DMS153 treated with DMSO at 0.1 percent for 48 hours (cell line): ENCODE results near the gene BMPR1B.
"Not testable (repeated sequence)": the region's sequence is repeated elsewhere in the genome, so short reads cannot be mapped to it uniquely, and the experiment has no call there.

Source experiments
- DNase-seq: peaks from one replicate; lab custom pipeline; 2025; ENCODE audit not compliant: unreplicated experiment; lab: John Stamatoyannopoulos, UW

The BMPR1B gene

GRCh38 chr4:94831607-94832006, 73.9 kb downstream of the BMPR1B start:
- DNase-seq = no peak

- DNase-seq = not testable (repeated sequence)
These were observed 74.6 kb downstream of the BMPR1B start for GRCh38 chr4:94832329-94832728.

DNA sequence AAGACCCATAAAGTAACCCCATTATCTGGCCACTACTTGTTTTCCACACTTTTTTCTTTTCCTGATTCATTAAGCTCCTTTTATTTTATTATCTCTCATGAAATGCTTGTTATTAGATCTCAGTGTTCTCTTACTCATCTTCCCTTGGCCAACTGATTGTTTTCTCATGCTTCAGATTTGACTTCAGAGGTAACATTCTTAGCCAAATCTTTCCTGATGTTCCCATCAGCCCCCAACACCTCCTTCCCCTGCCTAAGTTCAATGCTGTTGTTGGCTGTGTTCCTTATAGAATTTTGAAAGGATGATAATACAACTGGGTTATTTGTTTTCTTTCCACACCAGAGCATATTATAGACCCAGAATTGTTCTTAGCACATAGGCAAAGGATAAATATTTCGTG, 75.6 kb downstream of the BMPR1B start:
- DNase-seq = no peak

GRCh38 chr4:94834501-94834900, 76.7 kb downstream of the BMPR1B start:
- DNase-seq = no peak

DNA sequence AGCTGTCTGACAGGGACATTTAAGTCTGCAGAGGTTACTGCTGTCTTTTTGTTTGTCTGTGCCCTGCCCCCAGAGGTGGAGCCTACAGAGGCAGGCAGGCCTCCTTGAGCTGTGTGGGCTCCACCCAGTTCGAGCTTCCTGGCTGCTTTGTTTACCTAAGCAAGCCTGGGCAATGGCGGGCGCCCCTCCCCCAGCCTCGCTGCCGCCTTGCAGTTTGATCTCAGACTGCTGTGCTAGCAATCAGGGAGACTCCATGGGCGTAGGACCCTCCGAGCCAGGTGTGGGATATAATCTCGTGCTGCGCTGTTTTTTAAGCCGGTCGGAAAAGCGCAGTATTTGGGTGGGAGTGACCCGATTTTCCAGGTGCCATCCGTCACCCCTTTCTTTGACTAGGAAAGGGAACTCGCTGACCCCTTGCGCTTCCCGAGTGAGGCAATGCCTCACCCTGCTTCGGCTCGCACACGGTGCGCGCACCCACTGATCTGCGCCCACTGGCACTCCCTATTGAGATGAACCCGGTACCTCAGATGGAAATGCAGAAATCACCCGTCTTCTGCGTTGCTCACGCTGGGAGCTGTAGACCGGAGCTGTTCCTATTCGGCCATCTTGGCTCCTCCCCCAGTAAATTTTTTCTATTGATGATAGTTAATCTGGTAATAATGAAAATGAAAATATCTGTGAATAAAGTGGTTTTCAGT, 83.6 kb downstream of the BMPR1B start:
- DNase-seq = not testable (repeated sequence)

GRCh38 chr4:94841864-94842221, 84.1 kb downstream of the BMPR1B start:
- DNase-seq = no peak

GRCh38 chr4:94843216-94843615, 85.5 kb downstream of the BMPR1B start:
- no peak for DNase-seq

DNA sequence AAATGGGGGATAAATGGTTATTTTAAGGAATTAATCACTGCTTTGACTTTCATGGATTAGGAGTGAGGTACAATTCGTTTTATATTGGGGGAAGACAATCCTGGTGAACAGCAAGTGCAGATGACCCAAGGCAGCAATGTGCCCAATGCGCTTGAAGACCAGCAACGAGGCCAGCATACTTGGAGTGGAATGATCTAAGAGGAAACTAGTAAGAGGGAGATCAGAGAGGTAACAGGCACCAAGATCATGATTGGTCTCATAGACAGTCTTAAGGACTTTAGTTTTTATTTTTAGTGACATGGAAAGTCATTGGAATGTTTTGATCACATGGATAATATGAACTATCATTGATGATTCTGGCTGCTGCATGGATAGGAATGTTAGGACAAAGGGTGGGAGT, 90.6 kb downstream of the BMPR1B start:
- no peak for DNase-seq

DNA sequence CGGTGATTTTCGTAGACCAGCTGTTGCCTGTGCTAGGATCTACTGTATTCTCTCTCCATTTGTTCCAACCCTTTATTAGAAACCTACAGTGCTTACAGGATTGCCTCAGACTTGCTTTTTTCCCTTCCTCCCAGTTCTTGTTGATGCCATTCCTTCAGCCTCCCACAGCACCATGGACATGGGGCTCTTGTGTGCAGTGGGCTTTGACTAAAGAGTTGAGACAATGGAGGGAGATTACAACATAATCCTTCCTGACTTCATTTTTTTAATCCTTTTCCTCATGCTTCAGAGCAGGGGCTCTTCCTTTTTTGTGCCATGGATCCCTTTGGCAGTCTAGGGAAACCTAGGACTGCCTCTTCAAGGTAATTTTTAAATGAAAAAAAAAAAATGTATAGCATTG, 92.1 kb downstream of the BMPR1B start:
- no peak for DNase-seq

GRCh38 chr4:94852616-94853015, 94.9 kb downstream of the BMPR1B start:
- DNase-seq = no peak

DNA sequence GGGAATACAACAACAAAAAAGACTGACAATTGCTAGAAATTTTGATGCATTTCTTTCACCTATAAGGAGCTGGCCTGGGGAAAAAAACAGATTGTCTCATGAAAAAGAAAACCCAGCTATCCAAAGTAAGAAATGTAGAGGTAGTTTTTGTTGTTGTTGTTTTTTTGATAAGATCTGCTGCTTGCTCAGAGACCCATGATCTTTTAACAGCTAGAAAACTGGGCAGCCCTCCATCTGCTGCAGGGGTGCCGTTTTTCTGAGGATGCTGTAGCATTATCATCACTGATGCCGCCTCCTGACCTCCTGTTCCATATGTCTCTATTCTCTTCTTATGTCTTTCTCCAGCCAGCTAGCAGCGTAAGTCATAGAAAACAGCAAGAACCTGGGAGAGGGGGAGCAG, 98.3 kb downstream of the BMPR1B start:
- no peak for DNase-seq

- no peak for DNase-seq
These were observed 112.4 kb downstream of the BMPR1B start for GRCh38 chr4:94870146-94870545.

DNA sequence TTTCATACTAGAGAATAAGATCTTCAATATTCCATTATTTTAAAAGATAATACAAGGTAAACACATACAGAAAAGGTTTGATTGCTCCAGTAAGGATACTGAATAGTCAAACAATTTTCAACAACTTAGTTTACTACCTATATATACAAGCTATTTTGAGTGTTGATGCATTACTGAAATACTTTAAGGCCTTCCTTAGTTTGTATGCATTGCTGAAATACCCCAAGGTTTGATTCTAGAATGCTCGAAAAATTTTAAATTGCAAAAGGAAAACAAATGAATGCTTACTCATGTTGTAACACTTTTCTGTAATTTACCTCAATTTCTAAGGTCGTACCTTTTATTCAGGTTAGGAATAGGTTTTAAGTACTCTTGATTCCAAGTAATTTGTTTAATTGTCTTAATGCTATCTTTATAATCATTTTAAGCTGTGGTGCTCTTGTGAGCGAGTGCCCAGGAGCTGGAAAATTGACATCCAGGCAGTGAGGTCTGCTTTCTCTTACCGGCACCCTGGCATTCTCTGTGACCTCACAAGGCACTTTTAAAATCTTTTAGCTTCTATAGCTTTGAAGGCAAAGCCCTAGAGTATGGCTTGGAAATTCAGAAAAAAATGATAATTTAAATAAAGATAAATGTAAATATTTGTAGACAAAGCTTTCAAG, 114.0 kb downstream of the BMPR1B start:
- no peak for DNase-seq

GRCh38 chr4:94877973-94878372, 120.2 kb downstream of the BMPR1B start:
- no peak for DNase-seq

DNA sequence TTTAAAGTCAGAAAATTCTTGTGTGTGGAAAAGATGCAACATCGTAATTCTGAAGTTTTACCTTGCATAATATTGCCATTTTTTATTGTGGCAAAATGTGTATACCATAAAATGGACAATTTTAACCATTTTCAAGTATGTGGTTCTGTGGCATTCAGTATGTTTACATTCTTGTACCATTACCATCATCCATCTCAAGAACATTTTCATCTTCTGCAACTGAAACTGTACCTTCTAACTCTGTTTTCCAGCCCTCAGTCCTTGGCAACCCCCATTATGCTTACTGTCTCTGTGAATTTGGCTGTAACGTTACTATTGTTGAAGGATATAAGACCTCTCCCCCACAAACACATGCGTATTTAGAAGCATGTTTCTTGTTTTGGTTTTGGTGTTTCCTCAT, 123.2 kb downstream of the BMPR1B start:
- no peak for DNase-seq

- DNase-seq = no peak
These were observed 125.0 kb downstream of the BMPR1B start for GRCh38 chr4:94882756-94883155.

DNA sequence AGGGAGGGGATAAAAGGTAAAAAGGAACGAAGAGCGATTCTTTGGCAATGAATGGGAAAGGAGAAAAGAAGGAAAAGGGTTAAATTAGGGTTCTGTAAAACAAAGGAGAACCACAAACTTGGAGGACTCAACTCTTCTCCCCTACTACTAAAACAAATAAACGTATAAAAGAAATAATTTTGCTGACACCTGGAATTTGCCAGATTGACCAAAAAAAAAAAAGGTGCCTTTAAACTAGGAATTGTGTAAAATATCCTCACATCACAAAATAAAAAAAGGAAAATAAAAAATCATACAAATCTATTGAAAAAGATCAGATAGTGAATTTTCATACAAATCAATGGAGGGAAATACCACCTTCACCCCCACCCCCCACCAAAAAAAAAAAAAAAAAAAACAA, 129.3 kb downstream of the BMPR1B start:
- no peak for DNase-seq

DNA sequence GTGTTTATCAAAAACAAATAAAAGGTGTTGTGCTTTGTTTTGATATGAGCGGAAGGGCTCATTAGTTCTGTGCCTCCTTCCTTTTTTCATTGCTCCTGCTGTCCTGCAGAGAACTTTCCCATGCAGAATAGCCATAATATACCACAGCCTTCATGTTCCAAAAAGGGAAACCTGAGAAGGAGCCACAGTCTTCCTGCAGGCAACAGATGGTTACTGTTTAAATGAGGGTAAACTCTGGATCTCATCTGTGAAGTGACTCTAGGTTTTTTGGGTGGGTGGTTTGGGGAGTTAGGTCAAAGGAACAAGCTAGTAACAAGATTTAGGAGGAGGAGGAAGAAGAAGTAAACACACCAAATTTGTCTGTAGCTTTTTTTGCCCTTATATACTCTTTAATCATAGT, 131.8 kb downstream of the BMPR1B start:
- no peak for DNase-seq

- no peak for DNase-seq
These were observed 132.2 kb downstream of the BMPR1B start for GRCh38 chr4:94889946-94890345.

- no peak for DNase-seq
These were observed 132.8 kb downstream of the BMPR1B start for GRCh38 chr4:94890579-94890978.

GRCh38 chr4:94892051-94892450, 134.3 kb downstream of the BMPR1B start:
- no peak for DNase-seq

GRCh38 chr4:94895081-94895480, 137.3 kb downstream of the BMPR1B start:
- no peak for DNase-seq

DNA sequence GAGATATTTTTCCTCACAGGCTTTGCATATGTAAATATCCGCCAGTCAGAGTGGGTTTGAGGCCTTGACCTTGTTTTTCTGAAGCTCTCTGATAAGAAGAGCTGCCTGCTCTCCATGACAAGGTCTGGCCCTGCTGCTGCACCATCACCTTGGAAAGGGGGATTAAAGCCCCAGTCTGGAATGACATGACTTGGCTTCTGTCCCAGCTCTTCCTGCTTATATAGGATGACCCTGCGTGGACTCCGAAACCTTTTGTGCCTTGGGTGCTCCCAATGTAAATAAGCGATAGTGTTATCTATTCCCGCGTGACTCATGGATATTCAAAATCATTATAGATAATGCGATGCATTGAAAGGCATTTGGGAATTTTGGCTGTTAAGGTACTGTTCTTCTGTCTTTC, 139.3 kb downstream of the BMPR1B start:
- no peak for DNase-seq
